ENCODE results near the gene SPACDR. TPM values are rescaled to one million over a fixed set of nuclear protein-coding genes. Genes with fewer than 3 reads are reported as not detected.

SPACDR gene
- total RNA-seq, 1 experiment from 2014 or later = 2.9 TPM

DNA sequence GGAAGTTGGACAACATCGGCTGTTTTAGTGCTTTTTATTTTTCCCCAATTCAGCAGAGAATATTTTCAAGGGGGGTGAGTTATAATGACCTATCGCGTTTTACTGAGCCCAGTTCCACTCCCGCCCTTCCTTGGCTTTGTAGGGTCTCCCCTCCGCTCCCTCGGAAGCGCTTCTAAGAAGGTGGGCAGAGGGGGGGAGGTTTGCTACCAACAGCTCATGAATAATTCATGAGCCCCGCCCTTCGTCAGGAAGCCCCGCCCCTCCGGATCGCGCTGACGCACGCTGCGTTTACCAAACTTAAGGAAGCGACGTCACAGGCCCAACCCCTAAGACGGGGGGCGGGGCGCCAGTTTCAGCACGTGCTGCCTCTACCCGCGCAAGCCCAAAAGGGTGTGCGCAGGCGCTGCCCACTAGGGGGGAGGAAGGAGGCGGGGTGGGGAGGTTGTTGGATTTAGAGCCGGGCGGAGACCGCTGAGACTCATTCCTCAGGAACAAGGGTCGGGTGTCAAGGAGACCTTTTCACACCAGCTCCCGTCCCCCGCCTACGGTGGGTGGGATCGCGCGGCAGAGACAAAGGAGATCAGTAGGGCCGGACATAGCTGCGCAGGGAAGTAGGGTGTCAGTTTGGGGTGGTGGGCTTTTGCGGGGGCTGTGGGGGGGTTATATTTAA lies 35.0 kb downstream of the SPACDR start:
- H3K4me1 ChIP-seq (ENCODE audit: insufficient read depth, low read length, poor library complexity, severe bottlenecking) = peaks cover 23% of the 10 kb centered on the region
- intact Hi-C loops (cut with micrococcal nuclease; ENCODE audit: unreplicated experiment) = no loop called here
- H3K27me3 ChIP-seq (replicated peaks; ENCODE audit: insufficient read depth, low read depth, low read length, poor library complexity) = no peaks in the 10 kb centered on the region
- DNase-seq (ENCODE audit: low spot score) = peak; percentile 99
- ChIA-PET CTCF (interaction anchor here (0.6 to 1.3 kb wide), 2 partner anchors 314 to 435 kb away, joined by 3 to 4 read pairs; no protein-coding TSS in a partner anchor), POLR2A (ENCODE audit: low non-redundant PET) (interaction anchor here (0.5 to 0.7 kb wide), 4 partner anchors 50 to 328 kb away, joined by 3 to 5 read pairs (median 3); no protein-coding TSS in a partner anchor)
- peaks cover 32% of the 10 kb centered on the region for H3K36me3 ChIP-seq (ENCODE audit: insufficient read depth, low read length, poor library complexity, severe bottlenecking)
- BruUV-seq (replicated peaks) = no TSS peak
- TF ChIP-seq, protein P1, sequence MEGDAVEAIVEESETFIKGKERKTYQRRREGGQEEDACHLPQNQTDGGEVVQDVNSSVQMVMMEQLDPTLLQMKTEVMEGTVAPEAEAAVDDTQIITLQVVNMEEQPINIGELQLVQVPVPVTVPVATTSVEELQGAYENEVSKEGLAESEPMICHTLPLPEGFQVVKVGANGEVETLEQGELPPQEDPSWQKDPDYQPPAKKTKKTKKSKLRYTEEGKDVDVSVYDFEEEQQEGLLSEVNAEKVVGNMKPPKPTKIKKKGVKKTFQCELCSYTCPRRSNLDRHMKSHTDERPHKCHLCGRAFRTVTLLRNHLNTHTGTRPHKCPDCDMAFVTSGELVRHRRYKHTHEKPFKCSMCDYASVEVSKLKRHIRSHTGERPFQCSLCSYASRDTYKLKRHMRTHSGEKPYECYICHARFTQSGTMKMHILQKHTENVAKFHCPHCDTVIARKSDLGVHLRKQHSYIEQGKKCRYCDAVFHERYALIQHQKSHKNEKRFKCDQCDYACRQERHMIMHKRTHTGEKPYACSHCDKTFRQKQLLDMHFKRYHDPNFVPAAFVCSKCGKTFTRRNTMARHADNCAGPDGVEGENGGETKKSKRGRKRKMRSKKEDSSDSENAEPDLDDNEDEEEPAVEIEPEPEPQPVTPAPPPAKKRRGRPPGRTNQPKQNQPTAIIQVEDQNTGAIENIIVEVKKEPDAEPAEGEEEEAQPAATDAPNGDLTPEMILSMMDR (conservative IDR thresholded peaks at IDR 0.05; ENCODE audit: low read depth, low read length) = no peak
- no peak for TF ChIP-seq EZH2 (IDR thresholded peaks at IDR 0.05; ENCODE audit: borderline replicate concordance, low read depth, low read length, poor library complexity, severe bottlenecking)
- peak overlapping the region; percentile 99 for H3K27ac ChIP-seq (ENCODE audit: low read depth, low read length, poor library complexity, severe bottlenecking)
- peaks cover 4% of the 10 kb centered on the region for H3K9me3 ChIP-seq (ENCODE audit: low read depth, low read length, poor library complexity, severe bottlenecking)
- H3K4me3 ChIP-seq (ENCODE audit: low read depth, low read length, poor library complexity, severe bottlenecking) = peak overlapping the region; percentile 93

DNA sequence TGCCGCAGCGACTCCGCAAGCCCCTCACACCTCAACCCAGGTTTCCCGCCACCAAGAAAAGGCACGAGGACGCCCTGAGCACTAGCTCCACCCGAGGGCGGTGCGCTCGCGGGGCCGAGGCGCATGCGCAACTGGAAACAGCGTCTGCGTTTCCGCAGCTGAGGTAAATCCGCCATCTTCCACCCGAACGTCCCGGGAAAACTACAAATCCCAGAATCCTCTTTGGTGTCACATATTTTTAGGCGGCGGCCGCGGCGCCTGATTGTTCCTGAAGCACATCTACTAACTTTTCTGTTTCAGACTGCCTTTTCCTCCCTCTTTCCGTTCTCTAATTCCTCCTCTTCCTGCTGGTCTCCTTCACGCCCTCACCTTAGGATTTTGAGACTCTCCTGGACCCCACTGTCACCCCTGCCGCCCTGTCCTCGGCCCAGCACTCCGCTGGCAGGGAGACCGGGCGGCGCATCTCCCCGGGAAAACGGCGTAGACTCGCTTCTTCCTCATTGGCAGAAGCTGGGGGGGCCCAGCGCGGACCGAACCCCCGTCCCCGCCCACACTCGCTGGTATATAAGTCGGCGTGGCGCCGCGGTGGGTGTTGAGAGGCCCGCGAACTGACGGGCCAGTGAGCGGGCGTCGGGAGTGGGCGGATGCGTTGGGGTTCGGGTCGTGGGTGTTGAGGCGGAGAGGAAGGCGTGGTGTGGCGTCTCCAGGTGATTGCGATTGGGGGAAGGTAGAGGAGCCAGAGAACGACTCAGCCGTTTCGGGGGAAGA lies 35.7 kb downstream of the SPACDR start, which contains the start of gene ZCWPW1:
TSS of gene ZCWPW1 (minus strand) at position 505 of the 768 bp plus-strand sequence. CDS start 8,054 bp downstream, outside the sequence.
- CTCF ChIA-PET = interaction anchor here (1.3 kb wide), 1 partner anchor 435 kb away, joined by 3 read pairs; no protein-coding TSS in a partner anchor
- intact Hi-C loops (cut with micrococcal nuclease; ENCODE audit: unreplicated experiment) = no loop called here
- Histone ChIP-seq H3K27ac (ENCODE audit: low read depth, low read length, poor library complexity, severe bottlenecking) (peak within 1 kb of the TSS; percentile 99), H3K9me3 (ENCODE audit: low read depth, low read length, poor library complexity, severe bottlenecking) (peaks cover 4% of the 10 kb centered on the region), H3K4me1 (ENCODE audit: insufficient read depth, low read length, poor library complexity, severe bottlenecking) (peaks cover 23% of the 10 kb centered on the region), H3K36me3 (ENCODE audit: insufficient read depth, low read length, poor library complexity, severe bottlenecking) (peaks cover 25% of the 10 kb centered on the region), H3K27me3 (replicated peaks; ENCODE audit: insufficient read depth, low read depth, low read length, poor library complexity) (no peaks in the 10 kb centered on the region), H3K4me3 (ENCODE audit: low read depth, low read length, poor library complexity, severe bottlenecking) (peak within 1 kb of the TSS; percentile 93)
- TSS peak; percentile 53 for BruUV-seq (replicated peaks)
- peak; percentile 98 for DNase-seq (ENCODE audit: low spot score)
- TF ChIP-seq, protein P1 (conservative IDR thresholded peaks at IDR 0.05; ENCODE audit: low read depth, low read length) = no peak
- TF ChIP-seq EZH2 (IDR thresholded peaks at IDR 0.05; ENCODE audit: borderline replicate concordance, low read depth, low read length, poor library complexity, severe bottlenecking) = no peak
- POLR2A ChIA-PET (ENCODE audit: low non-redundant PET) = interaction anchor here (0.5 to 1.0 kb wide), 6 partner anchors 10 to 990 kb away, joined by 3 to 5 read pairs (median 3); partner anchors contain the start of genes CPSF4 and PTCD1

DNA sequence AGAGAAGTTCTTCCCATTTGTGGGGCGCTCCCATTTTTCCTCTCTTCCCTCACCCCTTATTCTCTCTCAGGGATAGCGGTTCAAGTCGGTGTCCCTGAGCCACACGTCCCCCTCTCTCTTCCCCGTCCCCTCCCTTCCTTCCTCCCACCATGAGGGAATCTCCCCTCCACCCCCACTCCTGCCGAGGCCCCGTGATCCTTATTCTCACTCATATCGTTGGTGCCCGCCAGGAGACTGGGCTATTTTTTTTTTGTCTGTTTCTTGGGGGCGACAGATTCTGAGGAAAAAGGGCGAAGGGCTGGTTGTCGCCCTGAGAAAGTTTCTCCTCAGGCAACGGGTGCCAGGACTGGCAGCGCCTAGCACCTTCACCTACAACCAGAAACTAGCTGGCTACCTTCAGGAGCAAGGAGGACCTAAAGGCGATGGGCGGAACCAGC lies 36.3 kb downstream of the SPACDR start:
- POLR2A ChIA-PET (ENCODE audit: low non-redundant PET) = interaction anchor here (1.0 kb wide), 1 partner anchor 9 kb away, joined by 3 read pairs; no protein-coding TSS in a partner anchor
- Histone ChIP-seq H3K27me3 (replicated peaks; ENCODE audit: insufficient read depth, low read depth, low read length, poor library complexity) (no peaks in the 10 kb centered on the region), H3K27ac (ENCODE audit: low read depth, low read length, poor library complexity, severe bottlenecking) (peak overlapping the region; percentile 99), H3K4me3 (ENCODE audit: low read depth, low read length, poor library complexity, severe bottlenecking) (no peak overlapping the region), H3K9me3 (ENCODE audit: low read depth, low read length, poor library complexity, severe bottlenecking) (peaks cover 4% of the 10 kb centered on the region), H3K36me3 (ENCODE audit: insufficient read depth, low read length, poor library complexity, severe bottlenecking) (peaks cover 19% of the 10 kb centered on the region), H3K4me1 (ENCODE audit: insufficient read depth, low read length, poor library complexity, severe bottlenecking) (peaks cover 22% of the 10 kb centered on the region)
- no peak for DNase-seq (ENCODE audit: low spot score)
- BruUV-seq (replicated peaks) = no TSS peak
- intact Hi-C loops (cut with micrococcal nuclease; ENCODE audit: unreplicated experiment) = no loop called here
- TF ChIP-seq EZH2 (IDR thresholded peaks at IDR 0.05; ENCODE audit: borderline replicate concordance, low read depth, low read length, poor library complexity, severe bottlenecking) = no peak
- TF ChIP-seq, protein P1 (conservative IDR thresholded peaks at IDR 0.05; ENCODE audit: low read depth, low read length) = no peak
- CTCF ChIA-PET = no interaction called here

All from A673 (cell line).